ENCODE data around the gene AMY2B.
"Not testable (repeated sequence)": the region's sequence is repeated elsewhere in the genome, so short reads cannot be mapped to it uniquely, and the experiment has no call there.

The AMY2B gene

GRCh38 chr1:103571289-103571688, at the start of gene AMY2B:
Gene AMY2B (plus strand): TSS chr1:103571589. CDS start chr1:103571603, 14 bp downstream.
- DNase-seq: not testable (repeated sequence)

- DNase-seq: no peak
Observed at GRCh38 chr1:103523346-103523745, 48.0 kb upstream of the AMY2B start.

GRCh38 chr1:103525114-103525606, 46.2 kb upstream of the AMY2B start:
- peak; percentile 13 to 52 for DNase-seq

GRCh38 chr1:103525607-103526507, 45.5 kb upstream of the AMY2B start, which contains the start of gene RNPC3:
Gene RNPC3 (plus strand): TSS chr1:103525699. CDS start chr1:103526071, 372 bp downstream.
- DNase-seq: peak; percentile 84 to 87

- no peak for DNase-seq
Observed at GRCh38 chr1:103527331-103527730, 44.1 kb upstream of the AMY2B start.

- no peak for DNase-seq
Observed at GRCh38 chr1:103529746-103530145, 41.6 kb upstream of the AMY2B start.

- DNase-seq: no peak
Observed at GRCh38 chr1:103538226-103538625, 33.2 kb upstream of the AMY2B start.

- no peak for DNase-seq
Observed at GRCh38 chr1:103541431-103541830, 30.0 kb upstream of the AMY2B start.

- no peak for DNase-seq
Observed at GRCh38 chr1:103546496-103546895, 24.9 kb upstream of the AMY2B start.

GRCh38 chr1:103547840-103548239, 23.5 kb upstream of the AMY2B start:
- DNase-seq: no peak

GRCh38 chr1:103560427-103560826, 11.0 kb upstream of the AMY2B start:
- DNase-seq: no peak

- DNase-seq: not testable (repeated sequence)
Observed at GRCh38 chr1:103561124-103561523, 10.3 kb upstream of the AMY2B start.

GRCh38 chr1:103561643-103562395, 9.6 kb upstream of the AMY2B start:
- DNase-seq: no peak

- DNase-seq: no peak
Observed at GRCh38 chr1:103563056-103563455, 8.3 kb upstream of the AMY2B start.

GRCh38 chr1:103569493-103569892, 1.9 kb upstream of the AMY2B start:
- no peak for DNase-seq

- no peak for DNase-seq
Observed at GRCh38 chr1:103576065-103576464, 4.7 kb downstream of the AMY2B start.

GRCh38 chr1:103576784-103577183, 5.4 kb downstream of the AMY2B start:
- not testable (repeated sequence) for DNase-seq

- no peak for DNase-seq
Observed at GRCh38 chr1:103582464-103582863, 11.1 kb downstream of the AMY2B start.

GRCh38 chr1:103583887-103584286, 12.5 kb downstream of the AMY2B start:
- no peak for DNase-seq

- DNase-seq: no peak
Observed at GRCh38 chr1:103584537-103584936, 13.1 kb downstream of the AMY2B start.

- not testable (repeated sequence) for DNase-seq
Observed at GRCh38 chr1:103602740-103603139, 31.4 kb downstream of the AMY2B start.

GRCh38 chr1:103616362-103616761, 45.0 kb downstream of the AMY2B start:
- no peak for DNase-seq

GRCh38 chr1:103616994-103617477, 45.6 kb downstream of the AMY2B start, which contains the start of gene AMY2A:
Gene AMY2A (plus strand): TSS chr1:103617427. CDS start chr1:103617441, 14 bp downstream.
- not testable (repeated sequence) for DNase-seq

Measured in hippocampal formation (tissue), 2 donors.